GM12865 (cell line): ENCODE data around the gene MAMDC2.

Experiments used
- DNase-seq: peaks from one replicate; pipeline ENCODE4 v3.0.0; 2010; ENCODE audit warnings: low read depth
- H3K4me3 ChIP-seq: 2 replicates; pipeline ENCODE4 v1.5.1; 2011; ENCODE audit warnings: mild to moderate bottlenecking, low read depth, low read length, control low read depth
- TF ChIP-seq, protein P1 (sequence below): IDR thresholded peaks from 2 replicates; pipeline ENCODE4 v1.5.1; 2011; ENCODE audit warnings: low read length, control low read depth, low read depth, inconsistent platforms; ENCODE audit not compliant: insufficient read depth; ENCODE audit errors: missing control alignments

MAMDC2 gene

GRCh38 chr9:70064496-70064895 lies 20.8 kb downstream of the MAMDC2 start:
- DNase-seq, result no peak
- TF ChIP-seq, protein P1, sequence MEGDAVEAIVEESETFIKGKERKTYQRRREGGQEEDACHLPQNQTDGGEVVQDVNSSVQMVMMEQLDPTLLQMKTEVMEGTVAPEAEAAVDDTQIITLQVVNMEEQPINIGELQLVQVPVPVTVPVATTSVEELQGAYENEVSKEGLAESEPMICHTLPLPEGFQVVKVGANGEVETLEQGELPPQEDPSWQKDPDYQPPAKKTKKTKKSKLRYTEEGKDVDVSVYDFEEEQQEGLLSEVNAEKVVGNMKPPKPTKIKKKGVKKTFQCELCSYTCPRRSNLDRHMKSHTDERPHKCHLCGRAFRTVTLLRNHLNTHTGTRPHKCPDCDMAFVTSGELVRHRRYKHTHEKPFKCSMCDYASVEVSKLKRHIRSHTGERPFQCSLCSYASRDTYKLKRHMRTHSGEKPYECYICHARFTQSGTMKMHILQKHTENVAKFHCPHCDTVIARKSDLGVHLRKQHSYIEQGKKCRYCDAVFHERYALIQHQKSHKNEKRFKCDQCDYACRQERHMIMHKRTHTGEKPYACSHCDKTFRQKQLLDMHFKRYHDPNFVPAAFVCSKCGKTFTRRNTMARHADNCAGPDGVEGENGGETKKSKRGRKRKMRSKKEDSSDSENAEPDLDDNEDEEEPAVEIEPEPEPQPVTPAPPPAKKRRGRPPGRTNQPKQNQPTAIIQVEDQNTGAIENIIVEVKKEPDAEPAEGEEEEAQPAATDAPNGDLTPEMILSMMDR, result no peak
- H3K4me3 ChIP-seq, result no peak overlapping the region

- DNase-seq, result no peak
- TF ChIP-seq, protein P1, result no peak
- H3K4me3 ChIP-seq, result no peak overlapping the region
Measured at GRCh38 chr9:70065572-70065971, 21.9 kb downstream of the MAMDC2 start.

DNA sequence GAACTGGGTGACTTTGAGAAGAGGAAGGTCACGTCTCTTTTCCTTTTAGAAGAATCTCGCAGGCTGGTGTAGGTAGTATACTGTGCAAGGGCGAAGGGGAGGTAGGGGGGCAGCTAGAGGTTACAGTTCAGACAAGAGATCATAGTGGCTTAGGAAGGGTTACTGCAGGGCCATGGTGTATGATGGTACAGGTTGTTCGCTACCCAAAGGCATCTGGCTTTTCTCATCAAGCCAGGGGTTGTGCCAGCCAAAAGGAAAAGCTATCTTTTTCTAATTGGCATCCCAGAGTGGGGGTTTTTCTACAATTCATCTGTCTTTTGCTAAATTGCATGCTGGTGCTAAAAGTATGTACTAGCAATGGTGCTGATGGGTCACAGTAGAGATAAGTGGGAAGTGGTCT lies 22.8 kb downstream of the MAMDC2 start:
- DNase-seq, result no peak
- TF ChIP-seq, protein P1, result no peak
- H3K4me3 ChIP-seq, result no peak overlapping the region

DNA sequence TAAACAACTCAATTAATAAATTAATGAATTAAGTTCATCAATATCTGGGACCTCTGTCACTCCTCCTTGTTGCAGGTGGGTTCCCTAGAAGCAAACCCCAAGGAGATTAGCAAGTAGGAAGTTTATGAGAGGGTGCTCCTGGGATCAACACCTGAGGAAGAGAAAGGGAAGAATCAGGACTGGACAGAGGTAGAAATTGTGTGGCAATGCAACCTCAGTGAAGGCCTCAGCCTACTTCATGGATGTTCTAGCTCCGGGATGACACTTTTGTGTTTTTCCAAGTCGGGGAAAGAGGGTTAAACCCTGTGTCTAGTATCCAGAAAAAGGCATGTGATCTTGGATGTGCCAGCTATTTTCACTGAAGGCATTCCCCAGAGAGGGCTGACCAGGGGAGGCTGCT lies 23.2 kb downstream of the MAMDC2 start:
- H3K4me3 ChIP-seq, result no peak overlapping the region
- TF ChIP-seq, protein P1, result no peak
- DNase-seq, result no peak

DNA sequence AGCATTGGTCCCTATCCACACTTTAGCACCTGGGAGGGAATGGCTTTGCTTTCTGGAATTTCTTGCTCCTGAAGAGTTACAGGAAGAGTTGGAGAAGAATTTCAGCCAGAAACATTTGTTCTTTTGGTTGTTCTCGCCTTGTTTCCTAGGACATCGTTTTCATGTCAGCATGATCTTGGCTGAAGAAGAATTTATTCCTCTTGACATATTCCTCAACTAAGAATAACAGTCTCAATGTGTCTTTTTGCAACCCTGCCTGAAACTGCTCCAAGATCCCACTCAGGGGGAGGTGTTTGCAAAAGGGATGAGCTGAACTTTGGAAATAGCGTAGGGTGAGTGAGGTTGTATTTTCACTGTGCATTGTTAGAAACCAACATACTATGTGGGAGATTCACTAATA lies 26.1 kb downstream of the MAMDC2 start:
- DNase-seq, result no peak
- H3K4me3 ChIP-seq, result no peak overlapping the region
- TF ChIP-seq, protein P1, result no peak

DNA sequence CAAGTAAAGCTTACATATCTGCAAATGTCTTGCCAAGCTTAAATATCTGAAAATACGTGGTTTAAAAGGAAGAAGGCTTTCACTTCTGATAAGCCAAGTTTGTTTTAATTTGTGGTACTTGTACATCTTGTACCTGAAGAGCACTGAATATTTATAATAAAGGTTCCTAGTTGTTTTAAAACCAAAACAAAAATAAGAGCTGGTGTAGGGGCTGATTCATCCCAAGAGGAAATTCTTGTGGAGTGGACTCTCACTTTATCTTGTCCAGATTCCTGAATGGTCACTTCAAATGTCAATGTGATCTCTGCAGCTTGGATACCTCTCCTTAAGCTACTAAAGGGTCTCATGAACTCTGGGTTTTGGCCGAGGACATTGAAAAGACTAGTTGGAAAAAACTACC lies 29.5 kb downstream of the MAMDC2 start:
- TF ChIP-seq, protein P1, result no peak
- no peak overlapping the region for H3K4me3 ChIP-seq
- DNase-seq, result no peak

GRCh38 chr9:70073756-70074155 lies 30.1 kb downstream of the MAMDC2 start:
- DNase-seq, result no peak
- no peak overlapping the region for H3K4me3 ChIP-seq
- TF ChIP-seq, protein P1, result no peak
